HepG2 (cell line): ENCODE data around the gene FFAR1. TPM values are rescaled to one million over a fixed set of nuclear protein-coding genes. Genes with fewer than 3 reads are reported as not detected.
A peak's percentile ranks its signal among the peaks of the same experiment; 100 is the strongest.

Experiments
- CHD4 ChIP-seq: fragments of 200-600 bp; sonication (generic); IDR thresholded peaks from 2 replicates; pipeline ENCODE4 v1.7.0; 2017; ENCODE audit warnings: mild to moderate bottlenecking, low read length, borderline replicate concordance
- CREB1 ChIP-seq, 2 experiments: fragments of 450-650 bp in 1 of 2; IDR thresholded peaks; 2 replicates each; pipeline ENCODE4 v1.6.1; 2016 to 2017; ENCODE audit warnings: control low read depth in 1 of 2, mild to moderate bottlenecking in 1 of 2, missing compliant biosample characterization in 1 of 2, missing genetic modification characterization in 1 of 2
- CTCF ChIP-seq: sonication (generic); formaldehyde crosslinking; IDR thresholded peaks from 2 replicates; pipeline ENCODE4 v1.5.0; 2020; ENCODE audit warnings: mild to moderate bottlenecking, missing genetic modification reagents, moderate library complexity
- KDM1A ChIP-seq: IDR thresholded peaks from 2 replicates; pipeline ENCODE4 v1.6.1; 2016; ENCODE audit warnings: missing compliant biosample characterization
- KLF16 ChIP-seq, 2 experiments: sonication (generic) in 1 of 2; formaldehyde crosslinking in 1 of 2; IDR thresholded peaks; 2 replicates each; pipeline versions ENCODE4 v1.6.1 to v1.8.0; 2016 to 2023; ENCODE audit warnings: missing genetic modification reagents in 2 of 2, missing compliant biosample characterization in 1 of 2
- MAF1 ChIP-seq: sonication (generic); formaldehyde crosslinking; IDR thresholded peaks from 2 replicates; pipeline ENCODE4 v1.5.0; 2020; ENCODE audit warnings: missing genetic modification reagents, borderline replicate concordance
- MIER2 ChIP-seq: IDR thresholded peaks from 2 replicates; pipeline ENCODE4 v1.6.1; 2016; ENCODE audit warnings: missing biosample characterization, missing genetic modification reagents
- MTF2 ChIP-seq: sonication (generic); formaldehyde crosslinking; IDR thresholded peaks from 2 replicates; pipeline ENCODE4 v1.5.0; 2020; ENCODE audit warnings: missing genetic modification reagents, borderline replicate concordance
- NCOR1 ChIP-seq: fragments of 200-600 bp; sonication (generic); IDR thresholded peaks from 2 replicates; pipeline ENCODE4 v1.7.0; 2017; ENCODE audit warnings: antibody characterized with exemption, low read length, borderline replicate concordance
- NPAS2 ChIP-seq: sonication (generic); formaldehyde crosslinking; IDR thresholded peaks from 2 replicates; pipeline ENCODE4 v1.8.0; 2022; ENCODE audit warnings: mild to moderate bottlenecking, missing genetic modification reagents, borderline replicate concordance
- ONECUT2 ChIP-seq: sonication (generic); formaldehyde crosslinking; IDR thresholded peaks from 2 replicates; pipeline ENCODE4 v1.4.0; 2020; ENCODE audit warnings: missing genetic modification reagents
- SKI ChIP-seq: fragments of 450-650 bp; IDR thresholded peaks from one replicate; pipeline ENCODE4 v1.6.1; 2018; ENCODE audit warnings: mild to moderate bottlenecking; ENCODE audit not compliant: partially characterized antibody
- SMAD3 ChIP-seq: sonication (generic); formaldehyde crosslinking; IDR thresholded peaks from 2 replicates; pipeline ENCODE4 v1.4.0; 2020; ENCODE audit warnings: missing genetic modification reagents
- TEAD2 ChIP-seq: sonication (generic); formaldehyde crosslinking; IDR thresholded peaks from 2 replicates; pipeline ENCODE4 v1.9.0; 2021; ENCODE audit warnings: missing genetic modification reagents
- TOPORS ChIP-seq: sonication (generic); formaldehyde crosslinking; IDR thresholded peaks from 2 replicates; pipeline ENCODE4 v1.8.0; 2023; ENCODE audit warnings: mild to moderate bottlenecking, missing genetic modification reagents
- ZBTB7B ChIP-seq: sonication (generic); formaldehyde crosslinking; IDR thresholded peaks from 2 replicates; pipeline ENCODE4 v1.4.0; 2020; ENCODE audit warnings: missing genetic modification reagents
- ZNF263 ChIP-seq: sonication (generic); formaldehyde crosslinking; IDR thresholded peaks from 2 replicates; pipeline ENCODE4 v1.4.0; 2020; ENCODE audit warnings: missing genetic modification reagents
- ZNF292 ChIP-seq: sonication (generic); formaldehyde crosslinking; IDR thresholded peaks from 2 replicates; pipeline ENCODE4 v1.8.1; 2022; ENCODE audit warnings: mild to moderate bottlenecking, low read depth, missing genetic modification reagents, borderline replicate concordance
- ZNF407 ChIP-seq: sonication (generic); formaldehyde crosslinking; IDR thresholded peaks from one replicate; pipeline ENCODE4 v1.5.1; 2020; ENCODE audit warnings: mild to moderate bottlenecking, missing genetic modification reagents; ENCODE audit errors: not compliant biosample characterization
- ZNF460 ChIP-seq: sonication (generic); formaldehyde crosslinking; IDR thresholded peaks from 2 replicates; pipeline ENCODE4 v1.5.1; 2020; ENCODE audit warnings: missing genetic modification reagents, mild to moderate bottlenecking, borderline replicate concordance
- ZNF543 ChIP-seq: sonication (generic); formaldehyde crosslinking; IDR thresholded peaks from 2 replicates; pipeline ENCODE4 v1.4.0; 2020; ENCODE audit warnings: mild to moderate bottlenecking, missing genetic modification reagents
- ZSCAN29 ChIP-seq: sonication (generic); formaldehyde crosslinking; conservative IDR thresholded peaks from 2 replicates; pipeline ENCODE4 v1.4.0; 2020; ENCODE audit warnings: mild to moderate bottlenecking, missing genetic modification reagents
- ZSCAN31 ChIP-seq: sonication (generic); formaldehyde crosslinking; IDR thresholded peaks from 2 replicates; pipeline ENCODE4 v1.5.0; 2020; ENCODE audit warnings: low read depth, mild to moderate bottlenecking, missing genetic modification reagents
- polyA plus RNA-seq, 8 experiments: library from polyadenylated mRNA; depleted of rRNA in 3 of 8; stranded (reverse) in 7 of 8; unstranded in 1 of 8; fragments of >200 nt; fragmentation: Illumina TruSeq in 4 of 8; extraction: Trizol in 4 of 8; gene quantifications; 2 replicates each; pipeline versions ENCODE4 v1.2.1 to v1.2.3, GENCODE V29; 2011 to 2016; ENCODE audit warnings: low read depth in 4 of 8, missing spikeins in 1 of 8, mixed read lengths in 1 of 8; ENCODE audit not compliant: insufficient read depth in 1 of 8
- total RNA-seq, 5 experiments: library from RNA; depleted of rRNA; stranded (reverse); fragments of >200 nt; fragmentation: Illumina TruSeq; extraction: Trizol; gene quantifications; 2 replicates each; pipeline ENCODE4 v1.2.3, GENCODE V29; 2016; ENCODE audit warnings: low read depth in 1 of 5

Gene FFAR1
- total and polyA plus RNA-seq, 2 of the 13 experiments (the other 11 are each of a cell fraction or from before 2014, with no cell fraction given) = not detected

- TF ChIP-seq MIER2 (CRISPR knock-in tag) (no peak), ONECUT2 (CRISPR knock-in tag) (no peak), SMAD3 (CRISPR knock-in tag) (no peak), ZSCAN31 (peak; percentile 30; the same call in 1 of the 2 replicates), ZNF460 (CRISPR knock-in tag) (no peak), KDM1A (CRISPR knock-in tag) (no peak), NCOR1 (no peak), KLF16 (CRISPR knock-in tag; IDR thresholded peaks at IDR 0.05) (no peak), ZNF407 (CRISPR knock-in tag) (no peak), MAF1 (CRISPR knock-in tag) (no peak), SKI (no peak), MTF2 (CRISPR knock-in tag) (no peak), CREB1 (IDR thresholded peaks at IDR 0.05) (no peak), CREB1 (CRISPR knock-in tag; IDR thresholded peaks at IDR 0.05) (no peak), ZBTB7B (CRISPR knock-in tag) (no peak), ZNF543 (no peak), TOPORS (no peak), ZSCAN29 (CRISPR knock-in tag) (0 out of 2 replicates have a peak, but pooled peaks have one; percentile 34), CTCF (CRISPR knock-in tag) (peak; percentile 61), CHD4 (no peak), ZNF263 (CRISPR knock-in tag) (no peak), ZNF292 (CRISPR knock-in tag) (peak; percentile 27; the same call in 1 of the 2 replicates), NPAS2 (CRISPR knock-in tag) (no peak), TEAD2 (no peak)
Observed at GRCh38 chr19:35315883-35316282, 31.8 kb upstream of the FFAR1 start (continued).
